T1000 (cell line): ENCODE results near the gene CNNM2.
"Not testable (repeated sequence)": the region's sequence is repeated elsewhere in the genome, so short reads cannot be mapped to it uniquely, and the experiment has no call there.

ENCODE experiments used
- DNase-seq: peaks from one replicate; lab custom pipeline; 2025; ENCODE audit warnings: mixed read lengths; lab: John Stamatoyannopoulos, UW

The CNNM2 gene

GRCh38 chr10:103041391-103041790 lies 123.3 kb downstream of the CNNM2 start:
- no peak for DNase-seq

DNA sequence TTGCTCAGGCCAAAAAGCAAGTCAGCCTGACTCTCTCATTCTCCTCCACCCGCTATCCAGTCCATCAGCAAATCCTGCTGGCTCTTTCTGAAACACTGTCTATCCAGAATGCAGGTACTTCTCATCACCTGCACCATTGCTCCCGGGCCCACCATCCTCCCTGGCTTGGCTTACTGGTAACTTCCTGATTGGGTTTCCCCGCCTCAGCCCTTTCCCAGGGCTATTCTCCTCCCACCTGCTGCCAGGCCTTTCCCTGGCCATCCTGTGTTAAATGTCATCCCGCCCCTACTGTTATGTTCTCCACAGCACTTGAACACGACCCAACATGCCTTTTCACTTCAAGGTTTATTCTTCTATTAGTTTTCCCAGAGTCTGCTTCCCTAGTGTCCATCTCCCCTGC lies 124.0 kb downstream of the CNNM2 start:
- DNase-seq = no peak

GRCh38 chr10:103042908-103043307 lies 124.8 kb downstream of the CNNM2 start:
- no peak for DNase-seq

DNA sequence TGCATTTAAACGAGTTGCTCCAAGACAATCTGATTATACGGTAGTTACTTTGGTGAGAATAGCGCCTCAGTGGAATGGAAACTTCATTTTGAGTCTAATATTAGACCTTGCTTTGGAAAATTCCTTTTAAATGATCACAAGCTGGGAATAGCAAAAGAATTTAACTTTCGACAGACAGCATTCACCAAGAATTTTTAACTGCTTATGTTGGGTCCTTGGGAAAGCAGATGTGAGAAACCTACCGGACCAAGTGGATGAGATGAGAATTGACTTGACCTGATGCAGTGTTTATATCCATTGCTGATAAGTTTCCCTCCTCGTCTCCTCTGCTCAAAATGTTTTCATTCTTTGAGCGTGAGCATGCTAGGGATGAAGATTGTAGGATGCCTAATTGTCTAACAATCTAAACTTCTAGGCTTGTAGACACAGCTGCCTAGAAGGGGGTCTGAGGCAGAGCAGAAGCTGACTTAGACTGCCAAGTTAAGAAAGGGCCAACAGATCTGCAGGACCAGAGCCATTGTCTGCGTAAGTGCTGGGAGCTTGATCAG lies 126.9 kb downstream of the CNNM2 start:
- no peak for DNase-seq

DNA sequence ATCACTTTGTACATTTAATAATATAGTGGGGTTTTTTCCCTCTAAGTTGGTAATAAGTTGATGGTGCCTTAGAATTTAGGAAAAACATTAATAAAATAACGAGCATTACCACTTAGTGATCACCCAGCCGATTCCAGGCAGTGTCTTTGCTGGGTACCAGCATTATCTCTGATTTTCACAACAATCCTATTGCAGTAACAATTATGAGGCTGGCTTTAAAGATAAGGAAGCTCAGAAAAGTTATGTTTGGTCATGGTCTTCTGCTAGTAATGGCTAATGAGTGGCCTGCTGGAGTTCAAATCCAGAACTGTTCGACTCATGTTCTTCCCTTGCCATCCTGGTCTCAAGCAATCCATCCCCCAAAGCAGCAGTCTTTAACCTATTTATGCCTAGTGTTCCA lies 127.9 kb downstream of the CNNM2 start:
- DNase-seq = no peak

DNA sequence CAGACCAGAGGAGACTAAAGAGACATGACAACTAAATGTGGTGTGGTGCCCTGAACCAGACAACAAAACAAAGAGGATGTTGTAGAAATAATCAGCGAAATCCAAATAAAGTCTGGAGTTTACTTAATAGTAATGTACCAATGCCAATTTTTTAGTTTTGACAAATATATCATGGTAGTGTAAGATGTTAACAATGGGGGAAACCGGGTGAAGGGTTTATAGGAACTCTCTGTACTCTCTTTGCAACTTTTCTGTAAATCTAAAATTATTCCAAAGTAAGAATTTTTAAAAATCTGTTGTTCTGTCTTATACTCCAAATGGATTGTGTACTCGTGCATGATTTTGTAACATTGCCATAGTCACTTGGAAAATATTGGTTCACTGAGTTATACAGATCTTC lies 129.3 kb downstream of the CNNM2 start:
- DNase-seq = no peak

DNA sequence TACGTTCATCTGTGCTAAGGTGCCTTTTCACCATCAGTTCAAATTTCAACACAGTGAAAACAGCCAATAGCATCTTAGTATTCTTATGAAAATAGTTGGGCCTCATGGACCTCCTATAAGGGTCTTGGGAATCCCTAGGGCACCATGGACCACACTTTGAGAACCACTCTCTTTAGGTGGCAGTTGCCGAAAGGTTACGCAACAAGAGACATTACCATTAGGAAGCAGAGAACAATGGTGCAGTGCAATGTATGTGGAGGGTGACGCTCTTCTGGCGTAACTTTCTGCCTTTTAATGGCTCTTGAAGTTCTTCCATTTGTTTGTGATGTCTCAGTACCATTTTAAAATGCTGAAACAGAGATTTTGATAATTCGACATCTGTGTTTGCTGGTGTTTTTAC lies 131.1 kb downstream of the CNNM2 start:
- DNase-seq = no peak

GRCh38 chr10:103053659-103054581 lies 135.8 kb downstream of the CNNM2 start:
- no peak for DNase-seq

DNA sequence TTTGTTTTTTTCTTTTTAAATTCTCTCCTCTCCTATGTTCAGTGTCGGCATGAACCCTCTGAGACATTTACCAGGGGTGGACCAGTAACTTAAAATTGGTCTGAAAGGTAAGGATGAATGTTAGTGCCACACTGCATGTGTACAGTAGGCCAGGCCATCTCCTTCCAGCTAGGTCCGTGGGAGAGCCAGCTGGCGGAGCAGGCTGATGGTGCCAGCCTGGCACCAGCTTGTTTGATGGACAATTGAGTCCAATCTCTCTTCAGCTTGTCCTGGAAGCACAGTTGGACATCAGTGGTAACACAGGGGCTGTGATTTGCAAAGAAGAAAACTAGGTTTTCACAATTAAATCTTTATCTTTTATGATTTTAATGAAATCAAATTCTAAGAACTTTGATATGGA lies 136.5 kb downstream of the CNNM2 start:
- DNase-seq = no peak

GRCh38 chr10:103055105-103055504 lies 137.0 kb downstream of the CNNM2 start:
- no peak for DNase-seq

DNA sequence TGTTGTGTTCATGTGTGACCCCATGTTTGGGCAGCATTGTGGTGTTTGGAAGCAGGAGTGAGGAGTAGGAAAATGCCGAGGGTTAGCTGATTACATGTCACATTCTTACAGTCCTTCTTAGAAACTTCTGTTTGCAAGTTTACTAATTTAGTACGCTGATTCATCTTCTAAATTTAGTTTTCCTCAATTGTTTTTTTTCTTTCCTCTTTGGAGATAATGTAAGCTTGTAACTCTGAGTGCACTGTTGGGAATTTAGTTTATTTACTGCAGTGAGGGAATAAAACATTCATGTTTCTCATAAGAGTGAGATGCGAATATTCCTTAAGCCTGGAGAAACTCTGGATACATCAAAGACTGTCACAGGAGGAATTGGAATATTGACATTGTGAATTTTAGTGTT lies 139.9 kb downstream of the CNNM2 start:
- no peak for DNase-seq

DNA sequence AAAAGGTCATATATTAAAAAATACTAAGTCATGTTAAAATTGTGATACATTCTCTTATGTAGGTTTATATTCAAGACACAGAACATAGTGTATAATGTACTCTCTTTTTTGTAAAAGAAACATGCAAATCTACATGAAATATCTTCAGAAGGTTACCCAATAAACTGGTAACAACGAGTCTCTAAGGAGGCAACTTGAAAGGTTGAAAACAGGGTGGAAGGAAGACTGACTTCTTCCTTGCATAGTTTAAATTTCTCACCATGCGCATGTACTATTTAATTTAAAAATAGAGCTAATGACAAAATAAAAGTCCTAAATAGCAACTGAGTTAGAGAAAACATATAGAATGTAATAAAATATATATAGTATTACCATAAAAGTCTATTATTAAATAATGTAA lies 142.5 kb downstream of the CNNM2 start:
- no peak for DNase-seq

- DNase-seq = no peak
Measured at GRCh38 chr10:103062854-103063590, 144.9 kb downstream of the CNNM2 start.

DNA sequence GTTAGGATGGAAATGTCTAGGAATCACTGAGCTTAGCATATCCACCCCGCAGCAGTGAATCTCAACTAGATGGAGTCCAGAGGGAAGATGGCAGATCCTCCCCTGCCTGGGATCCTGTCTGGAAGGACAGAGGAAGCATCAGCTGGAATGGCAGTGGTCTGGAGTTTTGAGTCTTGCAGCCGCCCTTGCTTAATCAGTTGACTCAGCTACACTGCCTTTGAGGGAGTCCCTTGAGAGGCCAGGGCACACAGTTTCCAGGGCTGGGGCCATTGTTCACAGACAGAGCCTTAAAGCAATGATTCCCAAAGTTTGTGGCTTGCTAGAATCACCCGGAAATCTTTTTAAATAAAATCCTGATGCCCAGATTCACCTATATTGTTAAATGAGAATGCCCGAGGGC lies 146.9 kb downstream of the CNNM2 start:
- no peak for DNase-seq

DNA sequence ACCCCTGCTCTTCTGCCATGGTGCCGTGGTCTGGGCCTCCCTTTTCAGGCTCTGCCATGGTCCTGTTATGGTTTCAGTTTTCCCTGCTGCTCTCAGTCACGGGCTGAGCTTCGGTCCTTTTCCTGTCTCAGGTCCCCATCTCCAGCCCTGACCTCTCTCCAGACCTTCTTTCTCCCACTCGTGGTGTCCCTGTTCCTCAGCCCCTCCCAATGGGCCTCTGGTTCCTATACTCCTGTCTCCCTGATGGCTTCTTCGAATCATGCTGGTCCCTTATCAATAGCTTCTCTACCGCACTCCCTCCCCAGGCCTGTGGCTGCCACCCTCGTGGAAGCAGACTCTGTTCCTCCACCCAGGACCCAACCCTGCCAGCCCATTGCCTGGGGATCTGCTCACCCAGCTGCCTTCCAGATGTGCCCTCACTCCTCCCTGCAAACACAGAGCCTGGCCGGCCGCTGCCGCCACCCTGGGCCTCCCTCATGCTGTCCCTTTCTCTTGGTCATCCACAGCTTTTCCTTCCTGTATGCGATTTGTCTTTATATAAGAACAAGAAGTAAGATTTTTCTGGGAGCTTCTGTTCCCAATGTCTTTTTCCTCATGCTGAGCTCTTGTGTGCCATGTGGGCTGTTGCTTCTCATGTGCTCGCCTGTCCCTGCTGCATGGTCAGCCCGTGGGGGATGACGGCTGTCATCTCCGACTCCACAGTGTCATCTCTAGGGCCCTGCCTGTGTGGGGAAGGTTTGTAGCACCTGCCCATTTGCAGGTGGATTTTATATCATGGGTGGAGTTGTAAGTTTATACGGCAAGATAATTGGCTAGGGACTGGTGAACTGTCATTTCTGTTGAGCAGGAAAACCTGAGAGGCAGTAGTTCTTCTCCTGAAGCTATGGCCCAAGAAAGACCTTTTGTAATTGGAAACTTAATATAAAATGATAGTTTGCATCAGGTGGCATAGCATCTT lies 148.3 kb downstream of the CNNM2 start:
- DNase-seq = no peak

DNA sequence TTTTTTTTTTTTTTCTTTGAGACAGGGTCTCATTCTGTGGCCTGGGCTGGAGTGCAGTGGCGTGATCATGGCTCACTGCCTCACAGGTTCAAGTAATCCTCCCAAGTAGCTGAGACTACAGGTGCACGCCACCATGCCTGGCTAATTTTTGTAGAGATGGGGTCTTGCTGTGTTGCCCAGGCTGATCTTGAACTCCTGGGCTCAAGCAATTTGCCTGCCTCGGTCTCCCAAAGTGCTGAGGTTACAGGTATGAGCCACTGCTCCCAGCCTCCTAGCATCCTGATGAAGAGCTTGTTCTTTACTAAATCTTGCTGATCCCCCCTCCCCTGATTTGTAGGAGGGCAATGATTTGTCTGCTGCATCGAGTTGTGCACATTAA lies 149.0 kb downstream of the CNNM2 start:
- DNase-seq = not testable (repeated sequence)

GRCh38 chr10:103067484-103067883 lies 149.4 kb downstream of the CNNM2 start:
- DNase-seq = no peak

- DNase-seq = no peak
Measured at GRCh38 chr10:103067956-103068355, 149.9 kb downstream of the CNNM2 start.

GRCh38 chr10:103069453-103070331 lies 151.6 kb downstream of the CNNM2 start:
- no peak for DNase-seq

DNA sequence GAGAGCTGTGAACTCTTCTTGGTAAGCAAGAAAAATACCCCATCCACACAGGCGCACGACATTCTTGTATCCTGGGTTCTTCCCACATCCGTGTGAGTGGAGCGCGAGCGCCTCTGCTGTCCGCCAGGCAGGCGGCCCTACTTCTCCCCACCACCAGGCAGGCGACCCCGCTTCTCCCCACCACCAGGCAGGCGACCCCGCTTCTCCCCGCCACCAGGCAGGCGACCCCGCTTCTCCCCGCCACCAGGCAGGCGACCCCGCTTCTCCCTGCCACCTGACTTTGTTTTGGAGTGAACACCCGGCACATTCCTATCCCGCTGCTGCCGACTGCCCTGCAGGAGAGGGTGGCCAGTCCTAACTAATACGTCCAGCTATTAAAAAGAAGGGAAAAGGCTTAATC lies 154.2 kb downstream of the CNNM2 start:
- no peak for DNase-seq

DNA sequence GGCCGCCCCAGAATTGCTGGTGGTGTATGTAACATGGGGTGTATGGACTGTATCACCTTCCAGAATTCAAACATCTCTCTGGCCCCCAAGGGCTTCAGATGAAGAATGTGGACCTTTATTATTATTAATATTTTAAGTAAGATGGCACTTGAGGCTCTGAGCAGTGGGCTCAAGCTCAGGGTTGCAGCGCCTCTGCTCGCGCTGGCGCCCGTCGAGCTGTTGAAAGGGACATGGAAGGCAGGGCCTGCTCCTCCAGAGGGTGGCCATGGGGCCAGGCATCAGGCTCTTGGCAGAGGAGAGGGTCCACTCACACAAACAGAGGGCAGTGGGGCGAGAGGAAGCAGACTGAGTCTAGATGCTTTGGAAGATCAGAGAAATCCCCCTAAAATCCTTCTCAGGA lies 154.8 kb downstream of the CNNM2 start:
- DNase-seq = no peak
